D721Med (cell line): ENCODE measurements around the gene MRPS27.

Source experiments
- DNase-seq: peaks from one replicate; pipeline ENCODE4 v3.0.0; 2011; ENCODE audit warnings: low spot score; ENCODE audit not compliant: insufficient read length
- FAIRE-seq: peaks from 2 replicates; lab custom pipeline; 2011; peaks lifted over from hg19 to GRCh38; lab: Jason Lieb, UNC
- CTCF ChIP-seq: IDR thresholded peaks from 2 replicates; pipeline ENCODE4 v1.5.1; 2012; ENCODE audit warnings: mild to moderate bottlenecking, control low read depth; ENCODE audit not compliant: insufficient read depth; ENCODE audit errors: missing control alignments

The MRPS27 gene

GRCh38 chr5:72197393-72197792 is 122.6 kb downstream of the MRPS27 start:
- no peak for FAIRE-seq
- no peak for TF ChIP-seq CTCF
- DNase-seq, result no peak

GRCh38 chr5:72195581-72195980 is 124.5 kb downstream of the MRPS27 start:
- no peak for DNase-seq
- FAIRE-seq, result no peak

GRCh38 chr5:72194846-72195245 is 125.2 kb downstream of the MRPS27 start:
- no peak for TF ChIP-seq CTCF
- DNase-seq, result no peak
- FAIRE-seq, result no peak

More at GRCh38 chr5:72195581-72195980, 124.5 kb downstream of the MRPS27 start:
- TF ChIP-seq CTCF, result no peak

- FAIRE-seq (no peak), DNase-seq (no peak)
- TF ChIP-seq CTCF, result no peak
Observed at GRCh38 chr5:72191404-72191803, 128.6 kb downstream of the MRPS27 start.

GRCh38 chr5:72189146-72189545 is 130.9 kb downstream of the MRPS27 start:
- TF ChIP-seq CTCF, result no peak
- DNase-seq (no peak), FAIRE-seq (no peak)

- DNase-seq (no peak), FAIRE-seq (no peak)
- TF ChIP-seq CTCF, result no peak
Observed at GRCh38 chr5:72188166-72188565, 131.9 kb downstream of the MRPS27 start.

GRCh38 chr5:72187388-72188075 is 132.5 kb downstream of the MRPS27 start:
- no peak for TF ChIP-seq CTCF
- DNase-seq (no peak), FAIRE-seq (no peak)
